Kidney epithelial cell (primary cell): Measurements from ENCODE around the gene AMOTL2. TPM values are rescaled to one million over a fixed set of nuclear protein-coding genes. Genes with fewer than 3 reads are reported as not detected.

Experiments used
- DNase-seq: peaks from one replicate; pipeline ENCODE4 v3.0.0-alpha.2; 2010; ENCODE audit warnings: low read depth
- H3K27me3 ChIP-seq: 2 replicates; pipeline ENCODE4 v1.6.0; 2011; ENCODE audit warnings: low read length; ENCODE audit not compliant: control insufficient read depth, insufficient read depth
- H3K36me3 ChIP-seq: 2 replicates; pipeline ENCODE4 v1.5.1; 2011; ENCODE audit warnings: low read length; ENCODE audit not compliant: control insufficient read depth, insufficient read depth
- H3K4me3 ChIP-seq: 2 replicates; pipeline ENCODE4 v1.5.1; 2011; ENCODE audit warnings: low read depth, mild to moderate bottlenecking, control low read depth, low read length
- CTCF ChIP-seq: IDR thresholded peaks from 2 replicates; pipeline ENCODE4 v1.5.1; 2011; ENCODE audit warnings: mild to moderate bottlenecking, moderate library complexity, low read length, control low read depth, inconsistent platforms; ENCODE audit not compliant: insufficient read depth, poor library complexity, severe bottlenecking
- total RNA-seq: library from RNA; depleted of rRNA; stranded (reverse); fragments of >200 nt; gene quantifications from 2 replicates; pipeline ENCODE4 v1.2.3, GENCODE V29; 2015

Gene AMOTL2
- 191 and 200 TPM in 2 replicates for total RNA-seq

GRCh38 chr3:134374105-134374790 is at the start of gene AMOTL2:
Gene AMOTL2, minus strand, starts transcription at chr3:134374447. Its CDS starts 3,014 bp downstream, at chr3:134371433.
- TF ChIP-seq CTCF = no peak
- Histone ChIP-seq H3K27me3 (no peaks in the 10 kb centered on the region), H3K36me3 (peaks cover 4% of the 10 kb centered on the region), H3K4me3 (peak within 1 kb of the TSS; percentile 94)
- DNase-seq = peak; percentile 84

- no peak for TF ChIP-seq CTCF
- DNase-seq = no peak
- no peak overlapping the region for H3K4me3 ChIP-seq
- no peaks in the 10 kb centered on the region for H3K27me3 ChIP-seq
- H3K36me3 ChIP-seq = no peaks in the 10 kb centered on the region
These were observed 48.9 kb upstream of the AMOTL2 start for GRCh38 chr3:134423153-134423552.

- TF ChIP-seq CTCF = no peak
- no peak for DNase-seq
These were observed 45.7 kb upstream of the AMOTL2 start for GRCh38 chr3:134419960-134420321.

GRCh38 chr3:134419214-134419959 is 45.1 kb upstream of the AMOTL2 start:
- no peak for DNase-seq
- no peak for TF ChIP-seq CTCF
- Histone ChIP-seq H3K36me3 (no peaks in the 10 kb centered on the region), H3K27me3 (no peaks in the 10 kb centered on the region), H3K4me3 (no peak overlapping the region)

More at GRCh38 chr3:134419960-134420321, 45.7 kb upstream of the AMOTL2 start:
- H3K36me3 ChIP-seq = no peaks in the 10 kb centered on the region
- H3K4me3 ChIP-seq = no peak overlapping the region
- H3K27me3 ChIP-seq = no peaks in the 10 kb centered on the region

GRCh38 chr3:134409041-134409440 is 34.8 kb upstream of the AMOTL2 start:
- no peak for TF ChIP-seq CTCF
- no peak for DNase-seq
- Histone ChIP-seq H3K27me3 (peaks cover 5% of the 10 kb centered on the region), H3K36me3 (no peaks in the 10 kb centered on the region), H3K4me3 (no peak overlapping the region)
